Measurements from ENCODE around the gene ELMOD3.
A peak's percentile ranks its signal among the peaks of the same experiment; 100 is the strongest.
"Not testable (repeated sequence)": the region's sequence is repeated elsewhere in the genome, so short reads cannot be mapped to it uniquely, and the experiment has no call there.

Gene ELMOD3

DNA sequence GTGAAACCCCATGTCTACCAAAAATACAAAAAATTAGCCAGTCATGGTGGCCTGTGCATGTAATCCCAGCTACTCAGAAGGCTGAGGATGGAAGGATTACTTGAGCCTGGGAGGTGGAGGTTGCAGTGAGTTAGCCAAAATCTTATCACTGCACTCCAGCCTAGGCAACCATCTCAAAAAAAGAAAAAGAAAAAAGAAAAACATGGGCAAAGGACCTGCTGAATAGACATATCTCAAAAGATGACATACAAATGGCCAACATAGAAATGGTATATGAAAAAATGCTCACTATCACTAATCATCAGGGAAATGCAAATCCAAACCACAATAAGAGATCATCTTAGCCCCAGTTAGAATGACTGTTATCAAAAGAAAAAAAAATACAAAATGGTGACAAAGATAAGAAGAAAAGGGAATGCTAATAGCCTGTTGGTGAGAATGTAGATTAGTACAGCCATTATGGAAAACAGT is 25.4 kb upstream of the ELMOD3 start:
- no peak for DNase-seq (ENCODE audit: low read depth)

DNA sequence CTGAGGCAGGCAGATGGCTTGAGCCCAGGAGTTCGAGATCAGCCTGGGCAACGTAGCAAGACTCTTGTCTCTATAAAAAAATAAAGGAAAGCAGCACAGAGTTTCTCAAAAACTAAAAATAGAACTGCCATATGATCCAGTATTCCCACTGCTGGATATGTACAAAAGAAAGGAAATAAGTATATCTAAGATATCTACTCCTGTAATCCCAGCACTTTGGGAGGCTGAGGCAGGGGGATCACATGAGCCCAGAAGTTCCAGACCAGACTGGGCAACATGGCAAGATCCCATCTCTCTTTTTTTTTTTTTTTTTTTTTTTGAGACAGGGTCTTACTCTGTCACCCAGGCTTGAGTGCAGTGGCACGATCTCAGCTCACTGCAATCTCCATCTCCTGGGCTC is 24.9 kb upstream of the ELMOD3 start:
- not testable (repeated sequence) for DNase-seq (ENCODE audit: low read depth)

- DNase-seq (ENCODE audit: low read depth) = no peak
These were observed 23.5 kb upstream of the ELMOD3 start for GRCh38 chr2:85330839-85331636.

GRCh38 chr2:85333877-85334276 is 20.7 kb upstream of the ELMOD3 start:
- DNase-seq (ENCODE audit: low read depth) = not testable (repeated sequence)

DNA sequence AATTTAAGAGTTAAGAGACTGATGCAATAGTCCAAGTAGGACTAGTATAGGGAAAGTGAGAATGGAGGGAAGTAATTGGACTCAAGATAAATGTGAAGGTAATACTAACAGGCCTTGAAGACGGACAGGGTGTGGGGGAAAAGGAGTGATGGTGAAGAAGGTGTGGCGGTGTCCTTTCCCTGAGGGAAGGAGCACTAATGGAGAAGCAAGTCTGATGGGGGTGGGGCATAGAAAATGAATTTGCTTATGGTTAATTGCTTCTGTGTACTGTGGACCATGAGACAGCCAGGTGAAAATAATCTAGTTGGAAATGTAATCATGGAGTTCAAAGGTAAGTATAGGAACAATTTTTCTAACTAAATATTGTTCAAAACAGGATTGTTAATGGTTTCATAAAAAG is 19.6 kb upstream of the ELMOD3 start:
- DNase-seq (ENCODE audit: low read depth) = no peak

DNA sequence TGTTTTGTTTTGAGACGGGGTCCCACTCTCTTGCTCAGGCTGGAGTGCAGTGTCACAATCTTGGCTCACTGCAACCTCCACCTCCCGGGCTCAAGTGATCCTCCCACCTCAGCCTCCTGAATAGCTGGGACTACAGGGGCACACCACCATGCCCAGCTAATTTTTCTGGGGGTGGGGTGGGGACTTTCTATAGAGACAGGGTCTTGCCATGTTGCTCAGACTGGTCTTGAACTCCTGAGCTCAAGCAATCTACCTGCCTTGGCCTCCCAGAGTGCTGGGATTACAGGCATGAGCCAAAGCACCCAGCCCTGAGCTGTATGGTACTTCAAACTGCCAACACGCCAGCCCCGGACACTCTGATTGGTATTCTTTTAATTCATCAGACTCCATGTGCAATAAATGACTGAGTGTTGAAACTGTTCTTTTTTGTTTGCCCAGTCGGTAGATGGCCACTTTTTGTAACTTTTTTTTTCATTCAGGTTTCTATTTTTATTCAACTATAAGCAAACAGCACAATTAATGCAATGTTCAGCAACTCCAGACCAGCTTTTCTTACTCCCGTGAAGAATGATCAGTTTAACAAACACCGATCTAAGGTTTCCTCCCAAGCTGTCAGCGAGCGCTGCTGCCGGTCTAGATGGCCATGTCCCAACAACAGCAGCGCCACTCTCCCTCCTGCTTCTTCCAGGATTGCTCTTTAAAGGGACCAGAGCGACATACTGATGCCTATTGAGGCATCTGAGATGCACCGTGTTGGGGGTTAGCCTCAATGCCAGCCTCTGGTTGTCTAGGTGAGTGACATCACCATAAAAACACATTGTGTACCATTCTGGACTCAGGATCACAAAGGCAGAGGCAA is 14.3 kb upstream of the ELMOD3 start:
- peak; percentile 22 for DNase-seq (ENCODE audit: low read depth)

- no peak for DNase-seq (ENCODE audit: low read depth)
These were observed 13.1 kb upstream of the ELMOD3 start for GRCh38 chr2:85341269-85342029.

DNA sequence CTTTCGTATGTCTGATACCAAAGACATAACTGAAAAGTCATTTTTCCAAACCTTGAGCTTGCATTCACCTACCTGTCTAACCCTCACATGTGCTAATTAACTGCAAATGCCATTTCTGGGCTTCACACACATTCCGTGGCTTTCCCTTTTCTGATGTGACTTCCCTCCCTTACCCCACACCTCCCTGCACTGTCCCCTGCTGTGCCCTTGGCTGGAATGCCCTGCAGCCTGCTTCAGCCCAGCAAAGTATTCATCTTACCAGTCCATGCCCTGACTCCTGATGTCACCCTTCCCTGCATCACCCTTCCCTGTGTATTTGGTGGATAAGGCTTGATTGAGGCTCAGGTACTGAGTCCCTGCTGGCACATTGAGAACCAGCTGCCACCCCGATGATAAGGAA is 12.4 kb upstream of the ELMOD3 start:
- no peak for DNase-seq (ENCODE audit: low read depth)

DNA sequence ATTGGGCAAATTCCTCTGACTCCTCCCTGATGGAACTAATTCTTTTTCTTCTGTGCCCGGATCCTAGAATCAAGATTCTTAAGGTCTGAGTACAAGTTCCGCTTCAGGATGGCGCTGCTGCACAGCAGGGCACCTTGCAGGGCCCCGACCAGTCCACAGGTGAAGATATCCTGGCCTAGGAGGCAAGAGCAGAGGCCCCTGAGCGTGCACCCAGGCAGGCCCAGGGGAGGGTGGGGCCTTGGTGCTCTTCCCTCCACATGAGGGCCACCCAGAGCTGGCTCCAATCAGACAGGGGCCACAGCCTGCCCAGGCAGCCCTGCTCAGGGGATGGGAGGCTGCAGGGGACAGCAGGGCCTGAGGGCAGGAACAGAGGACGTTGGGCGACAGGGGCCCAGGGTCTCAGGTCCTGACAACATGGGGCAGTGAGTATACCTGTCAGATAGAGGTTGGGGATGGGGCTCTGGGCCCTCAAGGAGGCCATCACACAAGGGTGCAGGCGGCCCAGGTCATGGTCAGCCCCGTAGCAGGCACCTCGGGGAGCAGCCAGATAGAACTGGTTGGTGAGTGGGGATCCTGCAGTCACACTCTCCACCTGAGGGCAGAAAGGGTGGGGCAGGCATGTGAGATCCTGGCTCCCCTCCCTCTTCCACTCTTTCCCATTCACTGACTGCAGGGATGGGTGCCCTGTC is 11.2 kb upstream of the ELMOD3 start:
- not testable (repeated sequence) for DNase-seq (ENCODE audit: low read depth)

DNA sequence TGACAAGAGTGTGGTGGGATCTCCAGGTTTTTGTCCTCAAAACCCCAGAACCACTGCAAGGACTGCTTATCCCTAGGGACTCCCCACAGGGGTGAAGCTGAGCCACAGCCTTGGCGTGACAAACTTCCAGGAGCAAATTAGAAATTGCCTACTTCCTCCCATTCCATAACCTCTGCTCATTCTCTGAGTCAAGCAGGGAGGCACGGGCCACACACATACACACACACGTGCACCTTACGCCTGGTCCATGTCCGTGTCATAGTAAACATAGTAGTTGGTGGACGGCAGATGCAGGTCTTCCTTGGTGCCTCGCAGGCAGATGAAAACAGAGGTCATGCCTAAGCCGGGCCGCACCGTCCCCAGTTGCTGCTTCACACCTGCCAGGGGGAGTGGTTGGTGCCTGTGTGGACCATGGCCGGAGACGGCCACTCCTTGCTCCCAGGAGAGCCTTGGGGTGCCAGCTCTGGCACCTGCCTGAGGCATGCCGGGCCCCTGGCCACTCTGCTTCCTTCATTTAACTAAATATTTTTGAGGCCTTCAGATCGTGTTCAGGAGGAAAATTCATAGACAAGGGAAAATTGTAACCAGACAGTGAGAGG is 10.1 kb upstream of the ELMOD3 start:
- DNase-seq (ENCODE audit: low read depth) = no peak

- no peak for DNase-seq (ENCODE audit: low read depth)
These were observed 7.0 kb upstream of the ELMOD3 start for GRCh38 chr2:85347599-85347998.

GRCh38 chr2:85353876-85354285 is 688 bp upstream of the ELMOD3 start:
- peak; percentile 31 for DNase-seq (ENCODE audit: low read depth)

- peak; percentile 32 for DNase-seq (ENCODE audit: low read depth)
These were observed 473 bp downstream of the ELMOD3 start for GRCh38 chr2:85355073-85355410.

DNA sequence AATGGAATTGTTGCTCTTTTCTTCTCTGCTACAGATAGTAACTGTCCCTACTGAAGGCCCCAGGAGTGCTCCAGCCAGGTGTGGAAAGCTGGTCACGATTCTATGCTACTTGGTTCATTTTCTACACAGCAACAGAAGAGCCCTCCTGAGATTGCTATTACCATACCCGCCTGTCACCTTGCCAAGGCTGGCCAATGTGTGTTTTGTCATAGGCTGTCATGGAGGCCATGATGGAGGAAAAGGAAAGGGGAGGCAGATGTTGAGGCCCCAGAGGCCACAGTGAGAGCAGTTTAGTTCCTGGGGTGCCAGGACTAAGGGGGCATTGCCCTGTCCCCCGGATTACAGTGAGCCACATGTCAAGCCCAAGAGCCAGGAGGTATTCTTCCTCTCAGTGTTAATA is 952 bp downstream of the ELMOD3 start:
- peak; percentile 19 for DNase-seq (ENCODE audit: low read depth)

DNA sequence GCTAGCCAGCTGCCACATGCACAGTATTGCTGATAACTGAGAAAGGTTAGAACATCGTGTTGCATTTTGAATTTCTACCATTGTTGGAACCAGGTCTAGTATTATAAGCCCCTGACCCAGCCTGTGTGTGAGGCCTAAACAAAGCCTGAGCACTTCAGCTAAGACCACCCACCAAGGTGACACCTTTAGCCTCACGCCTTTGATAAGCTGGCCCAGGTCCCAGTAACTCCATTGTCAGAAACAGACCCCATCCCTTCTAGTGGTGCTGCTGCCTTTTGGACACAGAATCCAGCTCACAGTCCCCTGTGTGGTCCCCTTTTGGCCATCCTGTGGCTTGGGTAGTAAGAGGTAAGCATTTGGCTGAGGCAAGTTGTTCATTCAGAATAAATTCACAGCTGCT is 1.6 kb downstream of the ELMOD3 start:
- DNase-seq (ENCODE audit: low read depth) = no peak

- DNase-seq (ENCODE audit: low read depth) = no peak
These were observed 3.2 kb downstream of the ELMOD3 start for GRCh38 chr2:85357736-85358135.

- DNase-seq (ENCODE audit: low read depth) = not testable (repeated sequence)
These were observed 8.3 kb downstream of the ELMOD3 start for GRCh38 chr2:85362653-85363387.

DNA sequence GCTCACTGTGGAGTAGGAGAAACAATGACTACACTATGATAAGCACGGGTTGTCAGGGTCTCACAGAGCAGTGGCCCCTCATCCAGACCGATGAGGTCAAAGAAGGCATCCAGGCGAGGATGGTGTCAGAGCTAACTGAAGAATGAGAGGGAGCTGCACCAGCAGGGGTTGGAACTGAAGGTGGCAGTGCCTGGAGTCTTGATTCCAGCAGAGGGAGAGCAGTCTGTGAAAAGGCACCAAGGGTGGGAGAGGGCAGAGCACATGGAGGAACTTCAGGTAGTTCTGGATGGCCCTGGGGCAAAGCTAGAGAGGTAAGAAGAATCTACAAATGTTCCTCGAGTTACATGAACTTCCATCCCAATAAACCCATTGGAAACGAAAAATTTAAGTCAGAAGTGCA is 12.6 kb downstream of the ELMOD3 start:
- no peak for DNase-seq (ENCODE audit: low read depth)

DNA sequence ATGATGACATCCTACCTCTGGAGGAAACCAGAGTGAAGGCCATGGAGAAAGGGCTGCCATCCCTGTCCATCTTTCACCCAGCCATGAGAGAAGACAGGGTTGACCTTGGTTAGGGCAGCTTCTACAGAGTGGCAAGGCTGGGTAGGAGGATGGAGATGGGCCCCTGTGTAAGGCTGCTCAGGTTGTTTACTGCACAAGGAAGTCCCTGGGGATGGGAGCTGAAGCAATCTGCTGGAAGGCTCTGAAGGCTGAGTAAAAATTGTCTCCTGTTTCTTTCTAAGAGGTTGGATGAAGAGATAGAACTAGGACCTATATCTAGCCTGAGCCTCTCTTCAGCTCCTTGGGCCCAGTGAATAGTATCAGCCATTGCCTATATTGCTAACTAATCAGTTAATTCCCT is 14.4 kb downstream of the ELMOD3 start:
- no peak for DNase-seq (ENCODE audit: low read depth)

GRCh38 chr2:85369500-85369899 is 14.9 kb downstream of the ELMOD3 start:
- peak; percentile 62 for DNase-seq (ENCODE audit: low read depth)

DNA sequence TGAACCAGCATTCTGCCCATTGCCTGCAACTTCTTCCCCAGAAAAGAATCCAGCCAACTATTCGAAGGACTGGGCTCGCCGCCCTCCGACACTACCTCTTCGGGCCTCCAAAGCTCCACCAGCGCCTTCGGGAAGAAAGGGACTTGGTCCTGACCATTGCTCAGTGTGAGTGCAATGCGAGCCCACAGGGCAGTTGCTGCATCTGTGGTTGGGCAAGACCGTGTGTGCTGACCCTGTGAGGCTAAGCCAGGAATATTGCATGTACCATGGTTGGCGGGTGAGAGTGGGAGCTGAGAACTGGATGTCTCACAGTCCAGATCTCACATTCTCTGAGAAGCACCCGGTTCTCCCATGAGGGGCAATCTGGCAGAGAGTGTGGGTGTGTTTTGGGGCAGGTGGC is 16.5 kb downstream of the ELMOD3 start:
- no peak for DNase-seq (ENCODE audit: low read depth)

All from EH (cell line).